NCI-H2081 (cell line): Measurements from ENCODE around the gene ASF1A.
"Not testable (repeated sequence)": the region's sequence is repeated elsewhere in the genome, so short reads cannot be mapped to it uniquely, and the experiment has no call there.

Source experiments
- DNase-seq, 2 experiments: peaks; one replicate each; lab custom pipeline; 2025; lab: John Stamatoyannopoulos, UW

The ASF1A gene

DNA sequence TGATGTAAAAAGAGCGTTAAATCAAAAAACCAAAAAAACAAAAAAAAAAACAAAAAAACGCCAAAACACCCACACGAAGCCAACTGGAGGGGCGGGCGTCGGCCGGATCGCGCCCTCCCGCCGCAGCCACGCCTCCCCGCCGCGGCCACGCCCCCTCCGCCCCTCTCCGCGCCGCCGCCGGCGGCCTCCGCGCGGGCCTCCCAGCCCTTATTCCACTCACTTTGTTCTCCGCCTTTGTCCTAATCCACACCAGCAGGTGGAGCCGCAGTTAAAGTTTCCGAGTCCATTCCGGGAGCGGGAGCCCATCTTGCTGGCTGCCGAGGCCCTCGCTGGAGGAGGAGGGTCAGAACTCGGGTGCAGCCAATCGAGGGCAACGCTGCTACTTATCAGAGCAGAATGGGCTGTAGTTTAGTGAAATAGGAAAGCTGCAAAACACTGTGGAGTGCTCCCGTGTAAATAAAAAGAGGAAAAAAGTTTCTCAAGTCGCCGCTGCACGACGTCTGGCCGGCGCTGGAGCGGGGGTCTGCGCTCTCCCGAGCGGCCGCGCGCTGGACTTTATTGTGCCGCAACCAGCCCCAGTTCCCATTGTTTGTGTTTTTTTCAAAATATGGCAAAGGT, at the start of gene ASF1A:
TSS of gene ASF1A (plus strand) at position 346 of the 618 bp plus-strand sequence. CDS start at position 608, 262 bp downstream.
- DNase-seq: peak; percentile 94 to 96

DNA sequence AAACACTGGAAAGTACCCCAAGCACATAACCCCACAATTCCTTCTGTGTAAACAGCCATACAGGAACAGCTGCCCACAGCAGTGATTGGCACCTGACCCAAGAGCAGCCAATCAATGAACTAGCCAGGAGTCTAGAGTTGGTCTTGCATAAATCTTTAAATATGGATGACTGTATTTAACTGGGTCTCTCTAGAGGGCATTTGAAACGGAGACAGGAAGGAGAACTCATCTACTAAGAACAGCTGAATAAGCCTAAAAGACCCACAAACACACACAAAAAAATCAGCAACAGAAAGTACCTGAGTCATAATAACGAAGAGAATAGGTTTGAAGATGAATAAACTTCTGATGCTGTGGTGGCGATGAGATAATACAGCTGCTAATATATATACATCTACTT, 49.0 kb upstream of the ASF1A start:
- DNase-seq: no peak

DNA sequence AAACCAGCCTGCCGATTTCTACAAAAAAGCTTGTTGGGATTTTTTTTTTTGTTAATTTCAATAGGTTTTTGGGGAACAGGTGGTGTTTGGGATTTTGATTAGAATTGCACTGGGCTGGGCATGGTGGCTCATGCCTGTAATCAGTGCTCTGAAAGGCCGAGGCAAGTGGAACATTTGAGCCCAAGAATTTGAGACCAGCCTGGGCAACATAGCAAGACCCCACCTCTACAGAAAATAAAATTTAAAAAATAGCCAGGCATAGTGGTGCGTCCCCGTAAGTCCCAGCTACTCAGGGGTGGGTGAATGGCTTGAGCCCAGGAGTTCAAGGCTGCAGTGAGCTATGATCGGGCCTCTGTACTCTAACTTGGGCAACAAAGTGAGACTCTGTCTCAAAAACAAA, 40.5 kb upstream of the ASF1A start:
- DNase-seq: no peak

DNA sequence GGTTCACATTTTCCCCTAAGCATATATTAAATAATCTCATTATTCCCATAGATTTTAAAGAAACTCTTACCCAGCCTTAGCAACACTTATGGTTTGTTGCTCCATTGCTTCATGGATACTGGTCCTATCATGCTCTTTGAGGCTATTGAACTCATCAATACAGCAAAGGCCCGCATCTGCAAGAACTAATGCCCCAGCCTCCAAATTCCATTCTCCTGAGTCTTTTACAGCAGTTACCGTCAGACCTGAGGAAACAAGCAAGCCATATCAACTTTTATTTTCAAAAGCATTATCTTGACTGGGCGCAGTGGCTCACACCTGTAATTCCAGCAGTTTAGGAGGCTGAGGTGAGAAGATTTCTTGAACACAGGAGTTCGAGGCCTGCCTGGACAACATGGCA, 37.7 kb upstream of the ASF1A start:
- DNase-seq: no peak

DNA sequence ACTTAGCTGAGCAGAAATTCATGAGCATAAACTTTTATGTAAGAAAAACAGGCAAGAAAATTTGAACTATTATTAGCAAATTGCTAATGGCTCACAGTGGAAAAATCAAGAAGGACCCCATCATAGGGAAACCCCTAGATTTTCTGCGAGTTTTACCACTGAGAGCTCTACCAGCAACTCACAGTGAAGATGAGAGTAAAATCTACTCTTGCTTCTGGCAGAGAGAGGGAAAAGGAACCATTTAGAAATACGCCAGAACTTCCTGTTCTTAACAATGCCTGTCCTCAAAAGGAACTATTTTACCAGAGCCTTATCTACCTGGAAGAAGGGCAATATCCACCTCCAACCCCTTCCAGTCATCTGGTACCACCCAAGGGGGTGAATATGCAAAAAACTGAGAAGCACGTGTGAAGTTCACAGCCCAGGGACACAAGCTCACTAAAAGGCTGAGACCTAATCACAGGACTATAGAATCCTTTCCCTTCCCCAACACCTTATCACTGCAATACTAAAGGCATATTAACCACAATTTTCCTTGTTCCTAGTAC, 34.4 kb upstream of the ASF1A start:
- no peak for DNase-seq

DNA sequence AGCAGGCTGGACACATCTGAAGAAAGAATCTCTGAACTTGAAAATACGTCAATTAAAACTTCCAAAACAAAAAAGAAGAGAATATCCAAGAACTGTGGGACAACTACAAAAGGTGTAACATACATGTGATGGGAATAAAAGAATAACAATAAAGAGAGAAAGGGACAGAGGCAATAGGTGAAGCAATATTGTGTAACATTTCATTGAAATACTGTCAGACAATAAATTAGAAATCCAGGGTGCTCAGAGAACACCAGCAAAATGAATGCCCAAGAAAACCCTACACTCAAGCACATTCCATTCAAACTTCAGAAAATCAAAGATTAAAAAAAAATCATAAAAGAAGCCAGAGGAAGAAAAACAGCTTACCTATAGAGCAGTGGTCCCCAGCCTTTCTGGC, 33.6 kb upstream of the ASF1A start:
- DNase-seq: no peak

DNA sequence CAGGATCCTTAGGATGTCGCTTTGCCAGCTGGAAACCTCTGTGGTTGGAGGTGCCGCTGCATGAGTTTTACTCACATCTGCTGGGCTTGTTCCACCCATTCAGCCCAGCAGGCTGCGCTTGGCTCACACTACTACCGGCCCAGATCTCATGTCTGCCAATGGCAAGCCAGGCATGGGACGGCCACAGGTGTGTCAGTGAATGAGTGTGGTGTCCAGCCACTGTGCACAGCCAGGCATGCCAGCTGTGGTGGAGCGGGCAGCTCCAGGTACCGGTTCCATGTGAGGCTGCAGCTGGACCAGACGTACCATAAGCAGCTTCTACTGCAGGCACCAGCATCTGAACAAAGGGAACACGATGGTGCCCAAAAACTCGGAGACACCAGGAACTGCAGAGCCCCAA, 33.1 kb upstream of the ASF1A start:
- DNase-seq: no peak

DNA sequence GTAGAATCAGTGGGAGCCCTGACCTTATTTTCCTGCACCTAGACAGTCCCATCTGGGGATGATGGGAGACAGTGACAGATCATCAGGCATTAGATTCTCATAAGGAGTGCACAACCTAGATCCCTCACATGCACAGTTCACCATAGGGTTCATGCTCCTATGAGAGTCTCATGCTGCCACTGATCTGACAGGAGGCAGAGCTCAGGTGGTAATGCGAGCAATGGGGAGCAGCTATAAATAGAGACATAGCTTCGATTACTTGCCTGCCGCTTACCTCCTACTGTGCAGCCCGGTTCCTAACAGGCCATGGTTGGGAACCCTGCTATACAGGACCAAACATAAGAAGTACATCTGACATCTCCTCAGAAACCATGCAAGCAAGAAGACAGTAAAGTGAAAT, 31.5 kb upstream of the ASF1A start:
- DNase-seq: no peak

DNA sequence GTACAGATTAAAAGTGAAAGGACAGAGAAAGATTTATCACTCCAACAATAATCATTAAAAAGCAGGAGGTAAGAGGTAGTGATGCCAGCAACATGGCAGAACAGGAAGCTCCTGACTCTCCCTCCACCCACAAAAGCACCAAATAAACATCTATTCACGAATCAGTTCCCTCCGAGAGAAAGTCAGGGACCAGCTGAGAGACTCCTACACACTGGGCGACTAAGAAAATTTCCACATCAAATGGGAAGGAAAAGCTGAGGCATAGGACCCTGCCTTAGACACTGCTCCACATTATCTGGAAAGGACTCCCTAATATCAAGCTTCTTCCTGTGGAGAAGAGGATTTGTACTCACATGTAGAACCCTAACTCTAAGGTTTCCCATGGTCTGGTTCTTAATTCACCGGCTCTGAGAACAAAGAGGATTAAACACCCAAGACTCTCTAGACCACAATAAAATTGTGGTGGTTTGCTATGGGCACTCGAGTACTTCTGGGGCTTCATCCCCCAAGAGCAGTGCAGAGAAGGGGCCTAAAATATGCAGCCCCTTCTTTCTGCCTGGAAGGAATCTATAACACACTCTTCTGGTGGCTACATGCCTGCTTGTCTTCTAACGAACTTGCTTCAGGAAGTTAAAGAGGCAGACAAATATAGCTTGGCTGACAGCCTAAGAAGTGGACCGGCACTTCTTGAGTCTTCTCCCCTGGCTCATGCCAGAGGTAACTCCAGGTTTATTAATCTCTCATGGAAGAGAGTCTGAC, 29.4 kb upstream of the ASF1A start:
- no peak for DNase-seq

DNA sequence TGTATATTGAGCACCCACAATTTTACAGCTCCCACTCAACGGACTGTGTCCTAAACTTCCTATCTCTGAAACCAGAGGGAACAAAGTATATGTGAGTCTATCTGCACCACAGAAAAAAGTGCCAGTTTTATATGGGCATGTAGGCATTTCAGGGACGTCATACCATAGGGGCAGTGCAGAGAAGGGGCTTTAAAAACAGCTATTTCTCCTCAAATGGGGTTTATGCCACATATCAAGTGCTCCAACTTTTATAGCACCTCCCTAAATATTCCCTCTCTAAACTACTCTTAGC, 28.9 kb upstream of the ASF1A start:
- no peak for DNase-seq

DNA sequence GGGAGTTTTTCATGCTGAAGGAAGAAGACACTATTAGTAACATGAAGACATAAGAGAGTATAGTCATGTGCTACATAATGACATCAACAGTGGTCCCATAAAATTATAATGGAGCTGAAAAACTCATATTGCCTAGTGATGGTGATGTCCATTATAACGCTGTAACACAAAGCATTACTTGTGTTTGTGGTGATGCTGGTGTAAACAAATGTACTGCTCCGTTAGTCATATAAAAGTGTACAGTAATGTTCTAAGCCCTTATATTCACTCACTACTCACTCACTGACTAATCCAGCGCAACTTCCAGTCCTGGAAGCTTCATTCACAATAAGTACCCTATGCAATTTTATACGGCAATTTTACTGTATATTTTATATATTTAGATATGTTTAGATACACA, 26.8 kb upstream of the ASF1A start:
- no peak for DNase-seq

DNA sequence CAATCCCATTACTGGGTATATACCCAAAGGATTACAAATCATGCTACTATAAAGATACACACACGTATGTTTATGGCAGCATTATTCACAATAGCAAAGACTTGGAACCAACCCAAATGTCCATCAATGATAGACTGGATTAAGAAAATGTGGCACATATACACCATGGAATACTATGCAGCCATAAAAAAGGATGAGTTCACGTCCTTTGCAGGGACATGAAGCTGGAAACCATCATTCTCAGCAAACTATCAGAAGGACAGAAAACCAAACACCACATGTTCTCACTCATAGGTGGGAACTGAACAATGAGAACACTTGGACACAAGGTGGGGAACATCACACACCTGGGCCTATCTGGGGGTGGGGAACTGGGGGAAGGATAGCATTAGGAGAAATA, 25.1 kb upstream of the ASF1A start:
- not testable (repeated sequence) for DNase-seq

DNA sequence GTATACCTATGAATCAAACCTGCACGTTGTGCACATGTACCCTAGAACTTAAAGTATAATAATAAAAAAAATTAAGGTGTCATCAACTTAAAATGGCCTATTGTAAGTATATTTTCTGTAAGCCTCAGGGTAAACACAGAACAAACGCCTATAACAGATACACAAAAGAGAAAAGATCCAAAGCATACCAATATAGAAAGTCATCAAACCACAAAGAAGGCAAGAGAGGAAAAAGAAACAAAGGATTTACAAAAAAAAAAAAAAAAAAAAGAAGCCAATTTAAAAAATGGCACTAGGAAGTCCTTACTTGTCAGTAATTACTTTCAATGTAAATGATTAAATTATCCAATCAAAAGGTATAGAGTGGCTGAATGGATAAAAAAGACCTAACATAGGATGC, 24.6 kb upstream of the ASF1A start:
- DNase-seq: no peak

DNA sequence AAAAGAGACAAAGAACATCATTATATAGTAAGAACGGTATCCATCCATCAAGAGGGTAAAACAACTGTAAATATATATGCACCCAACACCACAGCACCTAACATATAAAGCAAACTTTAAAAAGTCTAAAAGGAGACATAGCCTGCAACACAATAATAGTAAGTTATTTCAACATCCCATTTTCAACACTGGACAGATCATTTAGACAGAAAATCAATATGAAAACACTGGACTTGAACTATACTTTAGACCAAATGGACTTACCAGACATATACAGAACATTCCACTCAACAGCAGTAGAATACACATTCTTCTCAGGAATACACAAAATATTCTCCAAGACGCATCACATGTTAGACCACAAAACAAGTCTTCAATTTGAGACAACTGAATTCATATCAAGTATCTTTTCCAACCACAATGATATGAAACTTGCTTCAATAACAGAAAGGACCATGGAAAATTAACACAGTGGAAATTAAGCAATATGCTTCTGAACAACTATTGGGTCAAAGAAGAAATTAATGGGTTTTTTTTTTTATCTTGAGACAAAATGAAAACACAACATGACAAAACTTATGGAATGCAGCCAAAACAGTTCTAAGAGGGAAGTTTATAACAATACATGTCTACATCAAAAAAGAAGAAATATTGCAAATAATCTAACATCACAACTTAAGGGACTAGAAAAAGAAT, 23.9 kb upstream of the ASF1A start:
- no peak for DNase-seq

DNA sequence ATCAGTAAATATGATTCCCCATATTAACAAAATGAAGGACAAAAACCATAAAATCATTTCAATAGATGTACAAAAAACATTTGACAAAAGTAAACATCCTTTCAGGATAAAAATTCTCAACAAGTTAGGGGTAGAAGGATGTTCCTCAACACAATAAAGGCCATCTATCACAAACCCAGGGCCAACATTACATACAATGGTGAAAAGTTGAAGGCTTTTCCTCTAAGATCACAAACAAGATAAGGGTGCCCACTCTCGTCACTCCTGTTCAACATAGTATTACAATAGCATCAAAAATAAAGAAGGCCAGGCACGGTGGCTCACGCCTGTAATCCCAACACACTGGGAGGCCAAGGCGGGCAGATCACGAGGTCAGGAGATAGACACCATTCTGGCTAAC, 22.6 kb upstream of the ASF1A start:
- no peak for DNase-seq

DNA sequence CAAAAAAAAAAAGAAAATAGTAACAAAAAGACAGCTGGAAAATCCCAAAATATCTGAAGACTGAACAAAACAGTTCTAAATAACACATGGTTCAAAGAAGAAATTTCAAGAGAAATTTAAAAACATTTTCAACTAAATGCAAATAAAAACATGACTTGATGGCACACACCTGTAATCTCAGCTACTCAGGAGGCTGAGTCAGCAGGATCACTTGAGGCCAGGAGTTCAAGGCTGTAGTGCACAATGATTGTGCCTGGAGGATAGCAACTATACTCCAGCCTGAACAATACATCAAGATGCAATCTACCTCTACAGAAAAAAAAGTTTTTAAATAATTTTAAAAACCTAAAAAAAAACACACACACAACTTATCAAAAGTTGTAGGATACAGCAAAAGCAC, 21.6 kb upstream of the ASF1A start:
- DNase-seq: no peak

DNA sequence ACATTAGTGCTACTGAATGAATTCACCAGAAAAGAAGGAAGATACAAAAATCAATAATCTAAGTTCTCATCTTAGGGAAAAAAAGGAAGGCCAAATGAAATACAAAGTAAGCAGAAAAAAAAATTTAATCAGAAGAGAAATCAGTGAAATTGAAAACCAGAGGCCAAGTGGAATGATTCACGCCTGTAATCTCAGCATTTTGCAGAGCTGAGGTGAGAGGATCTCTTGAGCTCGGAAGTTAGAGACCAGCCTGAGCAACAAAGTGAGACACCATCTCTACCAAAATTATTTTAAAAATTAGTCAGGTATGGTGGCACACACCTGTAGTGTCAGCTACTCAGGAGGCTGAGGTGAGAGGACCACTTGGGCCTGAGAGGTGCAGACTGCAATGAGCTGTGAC, 21.2 kb upstream of the ASF1A start:
- DNase-seq: no peak

DNA sequence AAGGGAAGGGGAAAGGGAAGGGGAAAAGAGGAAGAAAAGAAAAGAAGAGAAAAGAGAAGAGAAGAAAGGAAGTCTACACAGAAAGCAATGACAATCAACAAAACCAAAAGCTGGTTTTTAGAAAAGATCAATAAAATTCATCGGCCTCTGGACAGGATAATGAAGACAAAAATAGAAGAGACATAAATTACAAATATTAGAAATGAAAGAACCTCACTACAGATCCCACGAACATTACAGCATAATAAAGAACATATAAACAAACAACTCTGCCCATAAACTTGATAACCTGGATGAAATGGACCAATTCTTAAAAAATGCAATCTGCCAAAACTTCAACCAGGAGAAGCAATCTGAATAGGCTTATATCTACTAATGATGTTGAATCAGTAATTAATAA, 20.7 kb upstream of the ASF1A start:
- no peak for DNase-seq

DNA sequence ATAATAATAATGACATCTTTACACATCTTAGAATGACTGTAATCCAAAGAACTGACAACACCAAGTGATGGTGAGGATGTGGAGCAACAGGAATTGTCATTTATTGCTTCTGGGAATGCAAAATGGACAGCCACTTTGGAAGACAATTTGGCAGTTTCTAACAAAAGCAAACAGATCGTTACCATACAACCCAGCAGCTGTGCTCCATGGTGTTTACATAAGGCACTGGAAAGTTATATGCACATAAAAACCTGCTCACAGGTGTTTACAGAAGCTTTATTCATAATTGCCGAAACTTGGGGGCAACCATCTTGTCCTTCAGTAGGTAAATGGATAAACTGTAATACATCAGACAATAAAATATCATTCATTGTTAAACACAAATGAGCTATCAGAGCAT, 18.3 kb upstream of the ASF1A start:
- peak; percentile 32 to 84 for DNase-seq

DNA sequence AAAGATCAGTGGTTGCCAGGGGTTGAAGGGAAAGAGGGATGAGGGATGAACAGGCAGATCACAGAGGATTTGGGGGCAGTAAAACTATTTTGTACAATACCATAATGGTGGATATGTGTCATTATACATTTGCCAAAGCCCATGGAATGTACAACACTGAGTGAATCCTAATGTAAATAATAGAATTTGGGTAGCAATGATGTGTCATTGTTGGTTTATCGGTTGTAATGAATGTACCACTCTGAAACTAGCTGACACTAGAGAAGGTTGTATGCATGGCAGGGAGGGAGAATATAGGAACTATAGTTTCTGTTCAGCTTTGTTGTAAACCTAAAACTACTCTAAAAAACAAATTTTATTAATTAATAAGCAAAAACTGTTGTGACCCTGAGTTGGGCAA, 17.8 kb upstream of the ASF1A start:
- no peak for DNase-seq

DNA sequence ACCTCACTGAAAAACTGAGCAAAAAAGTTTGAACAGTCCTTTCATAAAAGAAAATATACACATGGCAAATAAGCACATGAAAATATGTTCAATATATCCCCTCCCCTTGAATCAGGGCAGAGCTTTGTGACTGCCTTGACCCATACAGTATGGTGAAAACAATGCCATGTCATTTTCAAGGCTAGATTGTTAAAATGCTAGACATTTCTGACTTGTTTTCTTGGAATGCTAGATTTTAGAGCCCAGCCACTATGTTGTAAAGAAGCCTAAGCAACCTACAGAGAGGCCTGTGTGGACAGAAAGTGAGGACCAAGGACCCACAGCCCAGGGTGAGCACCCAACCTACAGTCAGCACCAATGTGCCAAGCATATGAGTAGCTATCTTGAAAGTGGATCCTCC, 17.1 kb upstream of the ASF1A start:
- no peak for DNase-seq

DNA sequence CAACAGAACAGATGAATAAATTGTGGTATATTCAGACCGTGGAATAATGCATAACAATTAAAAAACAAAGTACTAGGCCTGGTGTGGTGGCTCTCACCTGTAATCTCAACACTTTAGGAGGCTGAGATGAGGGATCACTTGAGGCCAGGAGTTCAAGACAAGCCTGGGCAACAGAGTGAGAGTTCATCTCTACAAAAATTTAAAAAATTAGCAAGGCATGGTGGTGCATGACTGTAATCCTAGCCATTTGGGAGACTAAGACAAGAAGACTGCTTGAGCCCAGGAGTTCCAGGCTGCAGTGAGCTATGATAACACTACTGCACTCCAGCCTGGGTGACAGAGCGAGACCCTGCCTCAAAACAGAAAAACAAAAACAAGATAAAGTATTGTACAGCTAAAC, 16.1 kb upstream of the ASF1A start:
- DNase-seq: no peak
